GM18868 (cell line): ENCODE measurements around the gene CRHR1.
"Not testable (repeated sequence)": the region's sequence is repeated elsewhere in the genome, so short reads cannot be mapped to it uniquely, and the experiment has no call there.

Source experiments
- ATAC-seq: cut with Tn5 transposase; IDR thresholded peaks from one replicate; pipeline ENCODE4 v1.9.1; 2021; ENCODE audit warnings: mild to moderate bottlenecking, moderate library complexity; ENCODE audit not compliant: unreplicated experiment

The CRHR1 gene

DNA sequence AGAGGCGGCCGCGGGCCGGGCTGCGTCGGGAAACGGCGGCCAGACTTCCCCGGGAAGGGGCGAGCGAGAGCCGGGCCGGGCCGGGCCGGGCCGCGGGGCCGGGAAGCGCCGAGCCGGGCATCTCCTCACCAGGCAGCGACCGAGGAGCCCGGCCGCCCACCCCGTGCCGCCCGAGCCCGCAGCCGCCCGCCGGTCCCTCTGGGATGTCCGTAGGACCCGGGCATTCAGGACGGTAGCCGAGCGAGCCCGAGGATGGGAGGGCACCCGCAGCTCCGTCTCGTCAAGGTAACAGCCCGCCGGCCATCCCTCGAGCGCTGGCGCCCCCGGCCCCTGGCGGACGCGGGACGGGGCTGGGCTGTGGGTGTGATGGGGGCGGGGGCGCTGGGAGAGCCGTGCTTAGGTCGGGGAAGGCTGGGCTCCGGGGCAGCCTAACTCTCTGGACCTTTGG lies at the start of gene CRHR1:
Gene CRHR1, plus strand, starts transcription at position 28 of the 448 bp plus-strand sequence. Its CDS starts 225 bp downstream, at position 253.
- no peak for ATAC-seq

DNA sequence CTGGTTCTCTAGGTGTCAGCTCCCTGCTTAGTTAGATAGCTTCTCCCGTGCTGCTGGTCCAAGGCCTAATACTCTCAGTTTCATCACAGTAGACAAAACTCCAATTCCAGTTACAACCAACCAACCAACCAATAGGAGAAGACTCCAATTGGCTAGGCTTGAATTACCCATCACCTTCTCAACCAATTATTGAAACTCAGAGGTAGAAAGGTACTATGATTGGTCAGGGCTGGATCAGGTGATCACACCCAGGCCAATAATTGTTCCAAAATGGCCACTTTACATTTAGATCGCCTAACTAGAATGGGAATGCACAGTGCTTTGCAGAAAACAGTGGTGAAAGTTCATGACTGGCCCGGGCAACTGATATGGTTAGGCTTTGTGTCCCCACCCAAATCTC lies 49.5 kb upstream of the CRHR1 start:
- ATAC-seq, result no peak

DNA sequence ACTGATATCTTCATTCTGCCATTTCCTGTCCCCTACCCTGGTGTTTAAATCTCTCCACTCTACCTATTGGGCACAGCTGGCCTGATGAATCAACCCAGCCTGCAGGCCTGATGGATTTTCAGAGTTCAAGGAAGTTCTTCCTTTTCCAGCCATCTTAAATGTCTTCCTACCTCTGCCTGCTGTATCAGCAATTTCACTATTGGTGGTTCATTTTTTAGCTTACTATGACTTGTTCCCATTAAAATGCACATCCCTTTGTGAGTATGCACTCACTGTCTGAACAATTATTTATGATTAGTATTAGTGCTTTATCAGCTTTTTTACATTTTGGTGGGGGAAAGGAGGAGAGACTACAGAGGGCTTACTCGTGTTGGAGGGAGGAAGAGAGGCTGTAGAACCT lies 48.6 kb upstream of the CRHR1 start:
- no peak for ATAC-seq

DNA sequence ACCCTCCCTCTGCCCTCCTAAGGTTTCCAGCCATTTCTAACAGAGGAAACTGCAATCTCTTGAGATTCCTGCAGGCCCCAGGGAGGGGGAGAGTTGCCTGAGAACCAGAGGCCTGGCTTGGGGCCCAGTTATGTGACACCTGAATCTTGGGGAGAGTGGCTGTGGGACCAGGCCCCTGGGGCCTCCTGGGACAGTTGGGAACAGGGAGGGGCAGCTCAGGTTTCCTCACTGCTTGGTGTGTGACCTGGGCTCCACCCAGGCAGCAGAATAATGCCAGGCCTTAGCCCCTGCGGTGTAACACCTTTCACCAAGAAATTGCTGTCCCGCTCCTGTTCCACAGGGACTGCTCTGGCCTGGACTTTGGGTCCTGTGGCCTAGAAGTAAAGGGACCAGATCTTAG lies 44.3 kb upstream of the CRHR1 start:
- no peak for ATAC-seq

DNA sequence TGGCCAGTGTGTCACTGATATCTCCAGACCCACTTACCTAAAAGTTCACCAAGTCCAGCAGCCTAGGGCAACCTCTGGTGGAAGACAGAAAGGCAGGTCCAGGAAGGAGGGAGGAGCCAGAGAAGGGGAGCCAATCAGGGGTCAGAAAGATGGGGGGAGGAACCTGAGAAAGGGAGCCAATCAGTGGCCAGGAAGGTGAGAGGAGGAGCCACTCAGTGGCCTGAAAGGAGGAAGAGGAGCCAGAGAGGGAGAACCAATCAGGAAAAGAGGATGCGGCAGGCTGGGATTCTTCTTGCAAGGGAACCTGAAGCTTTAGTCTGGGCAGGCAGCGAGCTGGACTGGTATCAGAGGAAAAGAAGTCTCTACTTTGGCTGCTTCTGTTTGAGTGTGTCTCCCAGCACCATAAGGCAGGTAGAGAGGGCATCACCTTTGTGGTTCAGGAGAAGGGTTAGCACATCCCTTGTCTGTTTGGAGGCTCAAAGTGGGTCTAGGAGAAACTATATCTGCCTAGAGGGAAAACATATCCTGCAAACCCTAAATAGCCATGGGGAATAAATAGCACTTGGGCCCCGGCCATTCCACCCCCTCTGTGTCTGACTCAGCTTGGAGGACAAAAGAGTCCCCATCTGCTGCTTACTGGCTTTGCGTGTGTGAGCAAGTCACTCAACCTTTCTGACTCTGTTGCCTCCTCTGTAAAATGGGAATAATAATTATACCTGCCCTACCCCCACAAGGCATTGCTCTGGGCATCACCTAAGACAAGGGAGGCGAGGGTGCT lies 43.4 kb upstream of the CRHR1 start:
- ATAC-seq, result no peak

DNA sequence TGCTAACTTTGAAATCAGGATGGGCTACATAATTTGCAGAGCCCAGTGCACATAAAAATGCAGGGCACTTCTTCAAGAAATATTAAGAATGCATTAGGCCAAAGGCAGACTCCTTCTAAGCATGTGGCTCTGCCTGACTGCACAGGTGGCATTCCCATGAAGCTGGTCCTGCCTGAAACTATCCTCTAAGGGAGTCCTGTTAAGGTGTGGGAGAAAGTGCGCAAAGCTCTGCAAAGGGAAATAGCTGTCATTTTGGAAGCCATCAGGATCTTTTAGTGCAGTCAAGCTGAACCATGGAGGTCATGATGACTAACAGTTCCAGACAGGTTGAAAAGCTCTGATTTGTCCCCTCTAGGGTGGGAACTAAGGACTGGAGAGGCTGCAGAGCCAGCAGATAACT lies 41.9 kb upstream of the CRHR1 start:
- ATAC-seq, result no peak

DNA sequence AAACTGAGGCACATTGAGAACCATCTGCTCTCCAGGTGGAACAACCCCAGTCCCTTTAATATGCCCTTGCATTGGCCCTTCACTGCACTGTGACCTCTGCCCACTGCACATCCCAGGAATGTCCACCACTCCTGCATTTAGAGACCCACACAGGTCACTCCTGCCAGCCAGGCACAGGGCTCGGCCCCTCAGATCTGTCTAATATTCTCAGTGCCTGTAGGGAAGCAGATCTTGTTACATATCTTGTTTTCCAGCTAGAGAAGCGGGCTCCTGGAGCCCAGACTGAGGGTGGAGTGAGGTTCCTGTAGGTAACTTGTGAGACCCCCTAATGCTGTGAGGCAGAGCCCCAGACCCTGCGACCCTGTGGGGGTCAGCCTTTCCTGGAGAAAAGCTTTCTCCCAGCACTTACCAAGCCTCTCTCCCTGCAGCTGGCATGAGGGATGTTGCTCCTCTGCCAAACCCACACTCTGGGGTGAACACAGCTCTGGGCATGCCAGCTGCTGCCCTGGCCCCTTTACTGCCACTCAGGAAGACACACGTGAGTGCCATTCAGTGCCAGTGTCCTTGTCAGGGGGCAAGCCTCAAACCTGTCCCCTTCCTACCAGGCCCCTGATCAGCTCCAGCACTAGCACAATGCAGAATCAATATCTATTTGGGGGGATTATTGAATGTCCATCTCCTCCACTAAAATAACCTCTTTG lies 40.3 kb upstream of the CRHR1 start:
- no peak for ATAC-seq

DNA sequence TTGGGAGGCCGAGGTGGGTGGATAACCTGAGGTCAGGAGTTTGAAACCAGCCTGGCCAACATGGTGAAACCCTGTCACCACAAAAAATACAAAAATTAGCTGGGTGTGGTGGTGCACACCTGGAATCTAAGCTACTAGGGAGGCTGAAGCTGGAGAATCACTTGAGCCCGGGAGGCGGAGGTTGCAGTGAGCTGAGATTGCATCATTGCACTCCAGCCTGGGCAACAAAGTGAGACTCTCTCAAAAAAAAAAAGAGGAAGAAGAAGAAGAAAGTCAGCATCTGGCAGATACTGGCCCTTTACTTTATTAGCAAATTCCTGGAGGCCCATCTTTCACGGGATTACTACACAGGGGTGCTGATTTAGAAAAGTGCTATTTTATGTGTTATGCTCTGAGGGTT lies 39.3 kb upstream of the CRHR1 start:
- ATAC-seq, result not testable (repeated sequence)

DNA sequence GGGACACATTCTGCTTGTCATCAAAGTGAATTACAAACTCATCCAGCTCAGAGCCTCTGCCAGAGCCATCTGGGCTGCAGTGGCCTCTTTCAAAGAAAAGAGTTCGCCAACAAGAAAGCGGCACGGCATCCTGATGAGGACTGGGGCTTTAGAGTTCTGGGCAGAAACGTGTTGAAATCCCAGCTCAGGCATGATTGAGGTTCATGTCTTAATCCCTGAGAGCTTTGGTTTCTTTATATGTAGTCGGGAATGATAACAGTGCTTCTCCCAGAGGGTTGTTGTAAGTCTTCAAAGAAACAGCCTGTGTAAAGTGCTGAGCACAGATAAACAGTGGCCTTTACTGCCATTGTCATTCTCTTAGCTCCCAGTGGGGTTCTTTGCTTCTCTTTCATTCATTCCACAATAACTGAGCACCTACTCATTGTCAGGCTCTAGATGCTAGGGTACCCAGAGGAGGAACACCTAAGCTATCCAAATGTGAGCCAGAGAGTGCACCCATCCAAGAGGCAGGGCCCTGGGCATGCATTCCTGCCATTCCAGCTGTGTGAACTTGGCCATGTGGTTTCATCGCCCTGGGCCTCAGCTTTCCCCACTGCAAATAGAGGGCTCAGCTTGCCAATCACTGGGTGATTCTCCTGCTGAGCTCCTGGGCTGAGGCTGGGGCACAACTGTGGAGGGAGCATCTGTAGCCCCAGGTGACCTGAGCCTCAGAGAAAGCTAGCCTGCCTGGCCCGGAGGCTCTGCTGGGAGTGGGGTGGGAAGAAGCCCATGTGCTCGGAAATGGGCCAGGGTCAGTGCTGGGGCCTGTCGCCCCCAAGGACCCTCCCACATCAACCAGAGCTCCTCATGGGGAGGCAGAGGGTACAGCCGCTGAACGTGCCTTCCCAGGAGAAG lies 38.3 kb upstream of the CRHR1 start:
- ATAC-seq, result no peak

DNA sequence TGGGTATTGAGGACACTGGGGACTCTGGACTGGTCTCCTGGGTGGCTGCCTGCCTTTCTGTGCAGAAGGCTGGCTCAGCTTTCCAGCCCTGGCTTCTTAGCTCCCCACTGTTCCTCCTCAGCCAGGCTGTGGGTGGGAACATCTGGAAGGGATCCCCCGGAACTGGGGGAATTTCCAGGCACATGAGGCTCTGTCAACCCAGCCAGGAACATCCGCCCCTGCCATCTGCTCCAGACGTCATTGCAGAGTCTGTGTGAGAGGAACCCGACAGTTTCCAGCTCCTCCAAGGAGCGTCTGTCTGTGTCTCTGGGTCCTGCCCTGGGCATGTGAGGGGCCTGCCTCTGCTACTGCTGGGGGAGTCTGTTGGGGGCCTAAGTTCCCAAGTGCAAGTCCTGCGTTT lies 36.2 kb upstream of the CRHR1 start:
- no peak for ATAC-seq

DNA sequence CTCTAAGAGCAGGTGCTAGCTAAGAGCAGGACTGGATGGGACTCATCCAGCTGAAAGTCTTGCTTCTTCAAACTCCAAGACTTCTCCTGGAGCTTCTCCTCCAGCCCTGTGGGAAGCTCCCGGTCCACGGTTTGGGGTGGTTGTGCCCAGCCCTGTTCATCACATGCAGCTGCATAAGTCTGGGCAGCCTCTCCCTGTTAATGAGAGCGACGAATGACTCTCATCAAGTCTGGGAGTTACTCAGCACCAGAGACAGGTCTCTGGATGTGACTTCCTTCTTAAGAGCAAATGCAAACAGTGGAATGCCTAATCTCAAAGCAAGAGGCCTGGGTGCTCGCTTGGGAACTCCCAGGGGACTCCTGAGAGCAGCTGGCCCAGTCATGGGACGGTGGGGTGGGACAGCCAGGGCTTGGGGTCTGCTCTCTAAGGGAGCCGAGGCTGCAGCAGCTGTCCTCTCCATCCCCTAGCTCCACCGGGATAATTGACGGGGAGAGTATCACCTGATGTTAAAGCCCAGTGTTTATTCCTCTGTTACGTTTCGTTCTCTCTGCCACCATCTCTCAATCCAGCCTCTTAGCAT lies 35.3 kb upstream of the CRHR1 start:
- no peak for ATAC-seq

DNA sequence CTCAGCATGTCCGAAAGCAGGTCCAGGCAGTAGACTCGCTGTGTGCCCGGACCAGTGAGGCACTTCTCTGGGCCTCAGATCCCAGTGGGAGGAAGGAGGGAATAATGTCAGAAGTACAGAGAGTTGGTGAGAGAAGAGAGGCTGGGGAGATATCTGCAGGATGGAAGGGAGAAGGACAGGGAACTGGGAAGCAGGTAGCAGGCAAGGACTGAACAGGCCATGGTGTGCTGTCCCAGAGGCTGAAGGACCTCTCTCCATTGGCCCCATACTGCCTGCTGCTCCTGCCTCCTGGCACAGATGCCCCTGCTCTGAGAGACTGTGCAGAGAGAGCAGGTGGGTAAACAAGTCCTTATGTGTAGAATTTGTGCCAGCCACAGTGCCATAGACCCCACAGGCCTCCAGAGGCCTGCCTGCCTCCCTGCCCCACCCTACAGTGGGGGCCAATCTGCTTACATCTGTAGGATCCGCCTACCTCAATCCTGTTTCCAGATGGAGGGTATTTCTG lies 34.2 kb upstream of the CRHR1 start:
- ATAC-seq, result no peak

DNA sequence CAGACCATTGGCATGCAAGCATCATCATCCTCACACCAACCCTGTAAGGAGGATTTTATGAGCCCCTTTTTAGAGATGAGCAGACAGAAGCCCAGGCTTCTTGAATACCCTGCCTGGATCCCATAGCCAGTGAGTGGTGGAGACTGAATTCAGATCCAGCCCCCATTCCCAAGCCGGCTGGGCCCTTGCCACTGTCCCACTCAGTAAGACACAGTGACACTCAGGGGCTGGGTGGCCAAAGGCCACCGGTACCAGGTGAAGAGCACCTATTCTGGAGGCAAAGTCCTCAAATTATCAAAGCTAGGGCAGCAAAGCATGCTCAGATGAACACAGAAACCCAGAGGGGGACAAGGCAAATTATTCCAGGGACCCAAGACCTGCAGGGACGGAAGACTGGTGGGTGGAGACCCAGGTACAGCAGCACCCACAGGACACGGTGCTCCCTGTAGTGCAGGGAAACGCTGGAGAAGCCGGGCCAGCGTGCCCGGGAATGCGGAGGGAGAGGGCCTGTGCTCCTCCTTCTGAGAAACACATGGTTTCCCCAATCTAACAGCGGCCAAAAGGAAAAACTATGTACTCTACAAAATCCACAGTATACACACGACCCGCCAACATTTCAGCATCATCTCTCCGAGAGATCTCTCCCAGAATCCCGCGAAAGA lies 33.2 kb upstream of the CRHR1 start:
- ATAC-seq, result no peak

DNA sequence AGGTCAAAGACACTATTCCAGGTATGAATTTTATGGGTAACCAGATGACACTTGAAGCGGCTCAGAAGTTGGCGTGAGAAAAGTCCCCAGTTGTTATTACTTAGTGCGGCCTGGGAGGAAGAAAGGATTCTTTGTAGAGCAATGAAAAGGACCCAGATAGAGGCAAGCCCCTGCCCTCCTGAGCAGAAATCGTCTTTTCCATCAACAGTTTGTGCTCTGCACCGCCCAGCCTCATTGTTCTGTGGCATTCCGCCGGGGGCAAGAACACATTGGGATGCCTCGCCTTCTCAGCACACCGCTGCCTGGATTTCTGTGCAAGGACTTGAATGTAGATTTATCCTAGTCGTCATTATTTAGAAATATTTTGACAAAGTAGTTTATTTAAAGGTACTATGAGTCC lies 32.7 kb upstream of the CRHR1 start:
- no peak for ATAC-seq

DNA sequence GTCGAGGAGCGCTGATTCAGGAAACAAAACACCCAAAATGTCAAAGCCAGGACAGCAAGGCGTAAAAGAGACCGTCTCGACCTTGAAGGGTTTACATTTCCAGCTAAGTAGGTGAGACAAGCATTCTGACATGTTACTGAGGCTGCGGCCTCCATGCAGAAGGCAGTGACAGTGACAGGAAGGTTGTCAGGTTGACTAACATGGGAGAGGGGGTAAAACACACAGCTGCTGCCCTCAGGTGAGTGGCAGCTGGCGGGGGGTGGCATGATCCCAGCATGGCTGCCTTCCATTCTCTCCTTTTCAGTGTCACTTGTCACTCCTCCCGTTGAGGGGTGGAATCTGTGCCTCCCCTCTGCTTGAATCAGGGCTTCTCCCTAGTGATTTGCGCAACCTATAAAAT lies 31.9 kb upstream of the CRHR1 start:
- no peak for ATAC-seq

DNA sequence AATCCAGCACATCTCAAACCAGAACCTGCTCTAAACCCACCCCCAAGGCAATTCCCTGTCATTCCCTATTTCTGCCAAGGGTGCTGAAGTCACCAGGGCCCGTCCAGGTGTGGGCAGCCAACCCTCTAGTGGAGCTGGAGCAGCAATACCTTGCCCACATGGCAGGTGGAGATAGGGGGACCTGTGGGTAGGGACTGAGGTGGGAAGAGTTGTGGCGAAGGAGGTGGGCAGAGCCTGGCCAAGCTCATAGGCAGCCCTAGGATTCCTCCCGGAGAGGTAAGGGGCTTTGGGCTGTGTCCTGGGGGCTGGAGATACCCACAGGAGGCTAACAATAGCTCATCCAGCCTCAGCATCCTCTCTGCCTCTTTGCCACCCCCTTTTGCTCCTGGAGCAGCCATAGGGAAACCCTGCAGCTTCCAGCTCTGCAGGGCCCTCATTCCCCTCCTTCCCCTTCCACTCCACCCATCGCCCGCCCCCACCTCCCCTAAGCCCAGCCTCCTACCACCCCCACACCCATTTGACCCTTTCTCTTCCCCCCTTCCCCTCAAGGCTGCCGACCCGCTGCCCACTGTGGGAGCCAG lies 30.4 kb upstream of the CRHR1 start:
- ATAC-seq, result no peak

DNA sequence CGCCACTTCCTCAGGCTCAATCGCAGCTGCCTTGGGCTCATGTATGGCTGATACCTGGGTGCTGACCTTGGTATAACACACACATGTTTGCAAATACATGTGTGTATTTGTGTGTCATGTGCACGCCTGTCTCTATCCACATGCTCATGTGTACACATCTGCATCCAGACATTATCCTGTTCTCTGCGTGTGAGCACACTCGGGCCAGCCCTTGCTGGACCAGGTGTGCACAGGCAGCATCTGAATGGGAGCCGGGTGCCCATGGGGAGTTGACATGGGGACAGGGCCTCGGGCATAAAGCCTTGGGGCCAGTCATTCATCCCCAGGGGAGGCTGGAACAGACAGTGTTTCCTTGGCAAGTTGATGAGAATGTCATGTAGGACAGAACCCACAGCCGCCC lies 29.1 kb upstream of the CRHR1 start:
- ATAC-seq, result no peak

DNA sequence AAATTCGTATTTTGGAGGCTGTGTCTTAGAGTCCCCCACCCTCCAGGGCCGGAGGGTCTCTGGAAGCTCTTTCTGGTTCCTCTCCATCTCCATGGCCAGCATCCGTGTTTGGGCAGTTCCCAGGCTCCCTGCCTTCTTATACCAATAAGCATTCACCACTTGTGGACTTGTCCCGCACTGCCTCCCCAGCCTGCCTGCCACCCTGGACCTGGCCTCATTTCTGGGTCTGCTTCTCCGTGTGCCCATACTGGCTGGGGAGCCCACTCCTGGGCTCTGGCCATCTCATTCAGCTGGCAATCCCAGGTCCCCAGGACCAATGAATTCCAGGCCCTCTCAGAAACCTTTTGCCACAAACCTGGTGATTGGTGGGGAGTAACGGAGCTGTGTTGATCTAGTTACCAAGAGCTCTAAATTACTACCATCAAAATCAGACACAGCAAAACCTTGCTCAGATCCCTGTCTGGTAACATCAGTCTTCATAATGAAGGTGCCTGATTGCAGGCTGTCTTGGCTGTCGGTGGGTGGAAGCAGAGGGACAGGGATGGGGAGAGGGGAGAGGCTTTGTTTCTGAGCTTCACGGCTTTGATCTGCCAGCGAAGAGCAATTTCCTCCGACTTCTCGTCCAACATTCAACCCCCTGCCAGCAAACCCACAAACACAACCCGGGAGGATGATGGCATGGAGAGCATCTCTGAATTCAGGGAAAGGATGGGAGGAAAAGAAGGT lies 27.7 kb upstream of the CRHR1 start:
- ATAC-seq, result no peak

DNA sequence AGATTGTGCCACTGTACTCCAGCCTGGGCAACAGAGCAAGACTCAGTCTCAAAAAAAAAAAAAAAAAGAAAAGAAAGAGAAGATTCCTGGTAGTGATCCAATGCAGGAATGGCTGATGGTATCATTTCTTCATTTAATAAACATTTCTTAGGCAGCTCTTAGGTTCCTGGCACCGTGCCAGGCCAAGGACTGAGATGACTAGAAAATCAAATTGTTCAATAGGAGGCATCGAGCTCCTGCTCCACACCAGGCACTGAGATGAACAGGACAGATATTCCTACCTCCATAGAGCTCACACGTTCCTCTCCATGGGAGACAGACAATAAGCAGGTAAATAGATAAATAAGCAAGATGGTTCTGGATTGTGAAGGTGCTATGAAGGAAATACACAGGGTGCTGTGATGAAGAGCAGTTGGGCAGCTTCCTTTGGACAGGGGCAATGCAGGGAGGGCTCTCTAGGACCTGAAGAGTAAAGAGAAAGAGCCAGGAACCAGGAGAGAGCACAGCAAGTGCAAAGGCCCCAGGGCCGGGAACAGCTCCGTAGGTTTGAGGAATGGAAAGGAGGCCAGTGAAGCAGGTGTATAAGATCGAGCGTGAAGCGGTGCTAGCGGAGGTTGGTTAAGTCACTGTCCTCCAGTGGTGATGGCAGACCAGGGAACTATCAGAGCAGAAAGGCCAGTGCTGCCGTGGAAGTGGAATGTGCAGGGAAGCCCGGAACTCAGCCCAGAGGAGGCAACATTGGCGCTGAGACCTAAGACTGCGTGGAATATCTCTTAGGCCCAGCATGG lies 26.5 kb upstream of the CRHR1 start:
- ATAC-seq, result no peak
